Measurements from ENCODE around the gene CFAP210. TPM values are rescaled to one million over a fixed set of nuclear protein-coding genes. Genes with fewer than 3 reads are reported as not detected.

CFAP210 gene
- total RNA-seq, 1 experiment from 2014 or later, result 0.94 TPM

DNA sequence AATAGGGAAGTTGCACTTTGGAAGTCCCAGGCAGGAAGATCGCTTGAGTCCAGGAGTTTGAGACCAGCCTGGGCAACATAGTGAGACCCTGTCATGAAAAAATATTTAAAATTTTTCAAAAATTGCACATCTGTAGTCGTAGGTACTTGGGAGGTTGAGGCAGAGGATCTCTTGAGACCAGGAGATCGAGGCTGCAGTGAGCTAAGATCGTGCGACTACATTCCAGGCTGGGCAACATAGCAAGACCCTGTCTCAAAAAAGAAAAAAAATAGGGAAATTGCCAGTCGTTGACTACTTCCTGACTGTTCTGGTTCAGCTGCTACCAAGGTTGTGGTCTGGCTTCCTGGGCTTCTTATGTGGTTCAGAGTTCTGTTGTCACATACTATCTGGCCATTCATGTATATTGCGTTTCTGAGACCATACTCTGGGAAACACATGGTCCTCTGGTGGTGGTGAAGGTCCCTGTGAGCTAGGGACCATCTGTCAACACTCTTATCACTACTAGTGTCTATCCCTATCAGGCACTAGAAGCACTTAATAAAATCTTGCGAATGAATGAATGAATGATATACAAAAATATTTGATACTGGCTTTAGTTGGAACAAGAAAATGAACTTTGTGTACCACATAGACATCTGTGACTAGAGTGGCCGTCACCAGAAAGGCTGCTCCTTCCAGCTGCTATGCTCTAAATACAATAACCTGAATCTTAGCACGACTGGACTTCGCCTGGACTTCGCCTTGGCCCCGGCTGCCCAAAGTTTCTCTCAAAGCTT is 38.6 kb upstream of the CFAP210 start:
- Histone ChIP-seq H2BK120ac (ENCODE audit: low read depth, low read length, poor library complexity, severe bottlenecking) (no peak overlapping the region), H2BK15ac (ENCODE audit: low read depth, low read length) (no peak overlapping the region), H3K79me2 (ENCODE audit: insufficient read depth, low read length) (peaks cover 4% of the 10 kb centered on the region; the same call in 1 of the 2 replicates), H2AK5ac (ENCODE audit: insufficient read length, low read length) (no peak overlapping the region), H2BK5ac (ENCODE audit: insufficient read length, low read length) (no peak overlapping the region), H3K56ac (ENCODE audit: insufficient read length, low read depth, low read length) (no peak overlapping the region), H3K27me3 (ENCODE audit: insufficient read depth, low read length) (no peaks in the 10 kb centered on the region), H4K91ac (ENCODE audit: insufficient read length, low read depth, low read length) (no peak overlapping the region), H3K9me3 (ENCODE audit: control insufficient read depth, low read depth, low read length) (no peaks in the 10 kb centered on the region), H3T11ph (ENCODE audit: low read length) (no peak overlapping the region), H3K9ac (ENCODE audit: extremely low read depth, insufficient read length, low read length) (peak overlapping the region; percentile 57), H3K23me2 (ENCODE audit: insufficient read length, low read depth, low read length, poor library complexity, severe bottlenecking) (peaks cover 9% of the 10 kb centered on the region), H3K4me1 (ENCODE audit: insufficient read depth, low read length) (peaks cover 2% of the 10 kb centered on the region; the same call in 1 of the 2 replicates), H3K4ac (ENCODE audit: low read depth, low read length) (no peak overlapping the region), H3K4me2 (ENCODE audit: insufficient read depth, insufficient read length, low read length) (peak overlapping the region; percentile 83), H4K20me1 (ENCODE audit: control insufficient read depth, insufficient read depth, insufficient read length) (no peaks in the 10 kb centered on the region), H4K5ac (ENCODE audit: insufficient read length, low read depth, low read length) (no peak overlapping the region), H3K18ac (ENCODE audit: insufficient read length, low read depth, low read length) (peak overlapping the region; percentile 5), H2AFZ (ENCODE audit: low read length) (peak overlapping the region; percentile 34), H3K14ac (ENCODE audit: insufficient read depth, low read length) (no peak overlapping the region), H3K23ac (ENCODE audit: insufficient read length, low read depth, low read length) (no peak overlapping the region), H2BK20ac (ENCODE audit: low read depth, low read length, poor library complexity, severe bottlenecking) (no peak overlapping the region), H3K27ac (ENCODE audit: insufficient read length, low read depth, low read length) (no peak overlapping the region), H2BK12ac (ENCODE audit: insufficient read length, low read depth, low read length) (no peak overlapping the region), H4K8ac (replicated peaks; ENCODE audit: insufficient read length, low read depth, low read length) (no peak overlapping the region), H3K79me1 (ENCODE audit: insufficient read depth, low read depth, low read length, poor library complexity, severe bottlenecking) (no peaks in the 10 kb centered on the region)
- TF ChIP-seq, protein P1, sequence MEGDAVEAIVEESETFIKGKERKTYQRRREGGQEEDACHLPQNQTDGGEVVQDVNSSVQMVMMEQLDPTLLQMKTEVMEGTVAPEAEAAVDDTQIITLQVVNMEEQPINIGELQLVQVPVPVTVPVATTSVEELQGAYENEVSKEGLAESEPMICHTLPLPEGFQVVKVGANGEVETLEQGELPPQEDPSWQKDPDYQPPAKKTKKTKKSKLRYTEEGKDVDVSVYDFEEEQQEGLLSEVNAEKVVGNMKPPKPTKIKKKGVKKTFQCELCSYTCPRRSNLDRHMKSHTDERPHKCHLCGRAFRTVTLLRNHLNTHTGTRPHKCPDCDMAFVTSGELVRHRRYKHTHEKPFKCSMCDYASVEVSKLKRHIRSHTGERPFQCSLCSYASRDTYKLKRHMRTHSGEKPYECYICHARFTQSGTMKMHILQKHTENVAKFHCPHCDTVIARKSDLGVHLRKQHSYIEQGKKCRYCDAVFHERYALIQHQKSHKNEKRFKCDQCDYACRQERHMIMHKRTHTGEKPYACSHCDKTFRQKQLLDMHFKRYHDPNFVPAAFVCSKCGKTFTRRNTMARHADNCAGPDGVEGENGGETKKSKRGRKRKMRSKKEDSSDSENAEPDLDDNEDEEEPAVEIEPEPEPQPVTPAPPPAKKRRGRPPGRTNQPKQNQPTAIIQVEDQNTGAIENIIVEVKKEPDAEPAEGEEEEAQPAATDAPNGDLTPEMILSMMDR (conservative IDR thresholded peaks at IDR 0.05), result no peak
- H3K4me3 Mint-ChIP-seq, result peak overlapping the region; percentile 98 to 99
- H3K27me3 Mint-ChIP-seq (ENCODE audit: low read depth), result peaks cover 13% of the 10 kb centered on the region
- WGBS (ENCODE audit: extremely low coverage, insufficient read length, low lambda C conversion rate), result no CpG with 5 or more reads among the region's 13 CpGs
- H3K27ac Mint-ChIP-seq, result no peak overlapping the region; a peak in 2 of 7 replicates
- peaks cover 33 to 34% of the 10 kb centered on the region in 2 experiments for H3K4me1 Mint-ChIP-seq
- H3K9me3 Mint-ChIP-seq, result no peaks in the 10 kb centered on the region; a peak in 1 of 5 replicates
- peaks cover 5 to 18% (median 15%) of the 10 kb centered on the region in 3 experiments; a peak in 6 of 7 replicates for H3K36me3 Mint-ChIP-seq (ENCODE audit: insufficient read depth in 1 of 3, low read depth in 3 of 3)
- DNase-seq, result no peak

Data from H9 (cell line).